Fibroblast of skin of scalp (primary cell): ENCODE measurements around the gene C14orf180.
"Not testable (repeated sequence)": the region's sequence is repeated elsewhere in the genome, so short reads cannot be mapped to it uniquely, and the experiment has no call there.

ENCODE experiments used
- DNase-seq: peaks from one replicate; pipeline ENCODE4 v3.0.0-alpha.2; 2013

The C14orf180 gene

GRCh38 chr14:104614126-104614812, 34.7 kb downstream of the C14orf180 start:
- DNase-seq: no peak

GRCh38 chr14:104624939-104625338, 45.4 kb downstream of the C14orf180 start:
- no peak for DNase-seq

DNA sequence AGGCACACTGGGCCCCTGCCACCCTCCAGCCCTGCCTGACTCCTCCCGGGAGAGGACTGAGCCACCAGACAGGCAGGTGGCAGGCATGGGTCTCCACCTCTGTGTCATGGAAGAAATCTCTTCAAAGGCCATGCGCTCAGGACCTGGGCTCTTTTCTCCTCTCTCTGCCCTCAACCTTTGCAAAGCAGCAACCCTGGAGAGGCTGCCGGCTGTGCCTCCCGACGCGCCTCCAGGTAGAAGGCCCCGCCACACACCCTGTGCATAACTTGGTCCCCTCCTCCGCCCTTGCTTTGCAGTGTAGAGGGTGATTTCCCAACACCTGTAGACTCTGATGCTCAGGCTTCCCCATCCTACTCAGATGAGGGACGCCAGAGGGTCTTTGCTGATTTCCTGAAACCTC, 53.2 kb downstream of the C14orf180 start:
- no peak for DNase-seq

GRCh38 chr14:104633276-104634137, 53.9 kb downstream of the C14orf180 start:
- DNase-seq: no peak

DNA sequence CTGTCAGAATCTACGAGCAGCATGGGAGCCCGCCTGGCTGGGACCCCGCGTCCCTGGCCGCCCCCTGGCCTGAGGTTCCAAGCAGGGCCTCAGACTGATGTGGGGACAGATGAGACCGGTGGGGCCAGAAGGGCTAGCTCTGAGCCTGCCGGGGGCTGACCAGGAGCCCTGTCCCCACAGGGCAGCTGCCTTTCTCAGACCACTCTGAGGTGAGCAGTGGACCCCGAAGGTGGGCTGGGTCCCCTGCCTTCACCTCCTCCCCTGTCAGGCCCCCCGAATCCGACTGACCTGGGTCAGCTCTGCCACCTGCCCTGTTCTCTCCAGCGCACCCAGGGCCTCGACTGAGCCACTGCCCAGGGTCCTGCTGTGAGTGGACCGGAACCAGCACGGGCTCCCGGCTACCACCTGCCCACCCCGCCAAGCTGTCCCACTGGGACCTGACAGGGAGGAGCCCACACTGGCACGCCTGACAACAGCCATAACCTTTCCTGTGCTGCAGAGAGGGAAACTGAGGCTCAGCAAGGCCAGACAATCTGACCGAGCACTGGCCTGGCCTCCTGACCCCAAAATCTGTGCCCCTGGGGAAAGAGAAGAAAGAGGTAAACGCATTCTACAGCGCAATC, 54.7 kb downstream of the C14orf180 start:
- no peak for DNase-seq

- DNase-seq: no peak
Observed at GRCh38 chr14:104634886-104635570, 55.5 kb downstream of the C14orf180 start.

GRCh38 chr14:104635717-104636116, 56.2 kb downstream of the C14orf180 start:
- DNase-seq: no peak

GRCh38 chr14:104636131-104636530, 56.6 kb downstream of the C14orf180 start:
- no peak for DNase-seq

DNA sequence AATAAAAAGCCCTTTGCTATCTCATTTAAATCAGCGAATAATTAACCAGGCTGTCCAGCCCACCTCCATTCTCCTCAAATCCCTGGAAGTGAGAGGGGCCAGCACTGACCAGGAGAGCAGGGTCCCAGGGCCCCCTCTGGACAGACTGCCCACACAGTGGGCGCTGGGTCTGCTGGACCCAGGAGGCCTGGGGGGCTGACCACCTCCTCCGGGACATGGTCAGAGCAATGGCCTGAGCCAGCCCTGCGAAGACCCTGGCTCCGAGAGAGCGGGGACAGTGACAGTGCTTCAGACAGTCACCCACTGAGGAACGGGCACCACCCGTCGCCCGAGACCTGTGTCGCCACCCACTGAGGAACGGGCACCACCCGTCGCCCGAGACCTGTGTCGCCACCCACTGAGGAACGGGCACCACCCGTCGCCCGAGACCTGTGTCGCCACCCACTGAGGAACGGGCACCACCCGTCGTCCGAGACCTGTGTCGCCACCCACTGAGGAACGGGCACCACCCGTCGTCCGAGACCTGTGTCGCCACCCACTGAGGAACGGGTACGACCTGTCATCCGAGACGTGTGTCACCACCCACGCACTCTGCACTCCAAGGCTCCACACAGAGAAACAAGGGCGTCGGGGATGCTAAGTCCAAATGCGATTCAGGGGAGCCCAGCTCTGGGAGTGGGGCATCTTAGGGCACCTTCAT, 57.4 kb downstream of the C14orf180 start:
- not testable (repeated sequence) for DNase-seq

- no peak for DNase-seq
Observed at GRCh38 chr14:104637546-104638003, 58.0 kb downstream of the C14orf180 start.

GRCh38 chr14:104638190-104638589, 58.6 kb downstream of the C14orf180 start:
- no peak for DNase-seq

DNA sequence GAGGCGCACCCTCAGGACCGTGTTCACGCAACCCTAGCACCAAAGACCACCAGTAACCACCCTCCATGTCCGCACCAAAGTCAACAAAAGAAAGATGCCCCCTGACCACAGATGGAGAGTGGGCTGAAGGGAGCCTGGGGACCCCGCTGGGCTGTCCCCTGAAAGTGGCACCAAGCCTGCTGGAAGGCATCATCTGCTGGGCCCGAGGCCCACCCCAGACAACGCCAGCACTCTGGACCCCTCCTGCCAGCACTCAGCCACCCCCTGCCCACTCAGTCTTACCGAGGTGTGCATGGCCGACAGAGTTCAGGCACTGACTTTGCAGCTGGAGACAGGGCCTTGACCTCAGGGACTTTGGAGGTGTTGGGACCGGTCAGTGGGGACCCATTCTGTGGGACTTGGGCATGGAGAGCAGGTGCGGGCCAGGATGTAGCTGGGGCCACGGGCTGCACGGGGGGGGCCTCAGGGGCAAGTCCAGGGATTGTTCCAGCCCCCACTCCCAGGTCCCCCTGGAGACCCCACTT, 59.4 kb downstream of the C14orf180 start:
- DNase-seq: no peak

GRCh38 chr14:104639471-104639870, 59.9 kb downstream of the C14orf180 start:
- DNase-seq: no peak
